ENCODE results near the gene ZNF526. TPM values are rescaled to one million over a fixed set of nuclear protein-coding genes. Genes with fewer than 3 reads are reported as not detected.

ZNF526 gene
- total RNA-seq, 4 donors from 2014 or later, result 3.9 to 9.8 (median 5.8) TPM

DNA sequence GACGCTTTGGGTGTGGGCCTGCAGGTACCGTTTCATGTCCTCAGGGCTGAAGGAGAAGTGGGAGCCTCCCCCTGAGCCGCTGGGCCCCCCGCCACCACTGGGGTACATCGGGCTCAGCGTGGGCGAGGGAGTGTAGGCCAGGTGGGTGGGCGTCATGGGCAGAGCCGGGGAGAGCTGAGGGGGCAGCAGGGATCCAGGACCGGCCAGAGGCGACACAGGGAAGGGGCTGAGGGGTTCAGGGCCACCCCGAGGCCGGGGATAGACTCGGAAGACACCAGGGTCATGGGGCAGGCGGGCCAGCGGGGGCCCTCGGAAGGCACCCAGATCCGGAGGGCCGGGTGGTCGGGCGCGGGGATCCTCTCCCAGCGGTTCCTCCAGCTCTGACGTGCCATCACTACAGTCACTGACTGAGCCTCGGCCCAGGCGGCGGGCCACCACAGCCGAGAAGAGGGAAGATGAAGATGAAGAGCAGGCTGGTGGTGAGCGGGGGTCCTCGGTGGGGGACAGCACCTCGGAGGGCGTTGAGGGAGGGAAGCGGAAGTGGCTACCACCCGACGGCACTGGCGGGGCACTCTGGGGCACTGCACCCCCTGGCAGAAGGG lies 29.1 kb downstream of the ZNF526 start:
- TF ChIP-seq, protein P1, sequence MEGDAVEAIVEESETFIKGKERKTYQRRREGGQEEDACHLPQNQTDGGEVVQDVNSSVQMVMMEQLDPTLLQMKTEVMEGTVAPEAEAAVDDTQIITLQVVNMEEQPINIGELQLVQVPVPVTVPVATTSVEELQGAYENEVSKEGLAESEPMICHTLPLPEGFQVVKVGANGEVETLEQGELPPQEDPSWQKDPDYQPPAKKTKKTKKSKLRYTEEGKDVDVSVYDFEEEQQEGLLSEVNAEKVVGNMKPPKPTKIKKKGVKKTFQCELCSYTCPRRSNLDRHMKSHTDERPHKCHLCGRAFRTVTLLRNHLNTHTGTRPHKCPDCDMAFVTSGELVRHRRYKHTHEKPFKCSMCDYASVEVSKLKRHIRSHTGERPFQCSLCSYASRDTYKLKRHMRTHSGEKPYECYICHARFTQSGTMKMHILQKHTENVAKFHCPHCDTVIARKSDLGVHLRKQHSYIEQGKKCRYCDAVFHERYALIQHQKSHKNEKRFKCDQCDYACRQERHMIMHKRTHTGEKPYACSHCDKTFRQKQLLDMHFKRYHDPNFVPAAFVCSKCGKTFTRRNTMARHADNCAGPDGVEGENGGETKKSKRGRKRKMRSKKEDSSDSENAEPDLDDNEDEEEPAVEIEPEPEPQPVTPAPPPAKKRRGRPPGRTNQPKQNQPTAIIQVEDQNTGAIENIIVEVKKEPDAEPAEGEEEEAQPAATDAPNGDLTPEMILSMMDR (IDR thresholded peaks at IDR 0.05; ENCODE audit: low read depth), result no peak

DNA sequence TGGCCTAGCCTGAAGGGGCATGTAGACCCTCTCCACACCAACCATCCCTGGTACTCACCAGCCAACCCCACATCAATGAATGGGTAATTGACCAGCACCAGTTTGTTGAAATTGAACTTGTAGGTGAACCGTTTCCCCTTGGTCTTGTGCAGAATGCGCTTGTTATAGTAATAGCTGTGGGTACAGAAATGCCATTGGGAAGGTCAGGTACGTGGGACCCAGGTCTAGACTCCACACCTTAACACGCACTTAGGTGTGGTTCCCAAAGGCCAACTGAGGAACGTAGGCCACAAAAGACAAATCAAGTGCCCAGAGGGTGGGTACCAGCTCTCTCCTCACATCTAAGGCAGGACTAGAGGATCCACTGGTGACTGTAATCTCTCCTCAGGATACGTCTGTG lies 29.7 kb downstream of the ZNF526 start:
- TF ChIP-seq, protein P1 (IDR thresholded peaks at IDR 0.05; ENCODE audit: low read depth), result no peak

DNA sequence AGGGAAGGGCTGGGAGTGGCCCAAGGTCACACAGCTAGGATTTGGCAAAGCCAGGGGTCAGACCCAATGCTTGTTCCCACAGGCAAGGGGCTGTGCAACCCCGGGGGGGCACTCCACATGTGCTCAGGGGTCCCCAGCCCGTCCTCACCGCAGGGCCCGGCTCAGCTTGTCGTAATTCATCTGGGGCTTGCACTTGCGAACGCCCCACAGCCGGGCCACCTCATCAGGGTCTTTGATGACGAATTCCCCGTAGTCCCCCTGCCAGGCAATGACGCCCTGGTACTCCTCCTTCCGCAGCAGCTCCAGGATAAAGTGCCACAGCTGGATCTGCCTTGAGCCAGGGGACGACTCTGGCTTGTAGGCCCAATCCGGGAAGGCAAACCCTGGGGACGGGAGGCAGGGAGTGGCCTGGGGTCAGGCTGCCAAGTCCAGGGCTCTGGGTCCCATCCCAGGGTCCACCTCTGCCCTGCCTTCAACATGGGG lies 30.1 kb downstream of the ZNF526 start:
- TF ChIP-seq, protein P1 (IDR thresholded peaks at IDR 0.05; ENCODE audit: low read depth), result no peak

DNA sequence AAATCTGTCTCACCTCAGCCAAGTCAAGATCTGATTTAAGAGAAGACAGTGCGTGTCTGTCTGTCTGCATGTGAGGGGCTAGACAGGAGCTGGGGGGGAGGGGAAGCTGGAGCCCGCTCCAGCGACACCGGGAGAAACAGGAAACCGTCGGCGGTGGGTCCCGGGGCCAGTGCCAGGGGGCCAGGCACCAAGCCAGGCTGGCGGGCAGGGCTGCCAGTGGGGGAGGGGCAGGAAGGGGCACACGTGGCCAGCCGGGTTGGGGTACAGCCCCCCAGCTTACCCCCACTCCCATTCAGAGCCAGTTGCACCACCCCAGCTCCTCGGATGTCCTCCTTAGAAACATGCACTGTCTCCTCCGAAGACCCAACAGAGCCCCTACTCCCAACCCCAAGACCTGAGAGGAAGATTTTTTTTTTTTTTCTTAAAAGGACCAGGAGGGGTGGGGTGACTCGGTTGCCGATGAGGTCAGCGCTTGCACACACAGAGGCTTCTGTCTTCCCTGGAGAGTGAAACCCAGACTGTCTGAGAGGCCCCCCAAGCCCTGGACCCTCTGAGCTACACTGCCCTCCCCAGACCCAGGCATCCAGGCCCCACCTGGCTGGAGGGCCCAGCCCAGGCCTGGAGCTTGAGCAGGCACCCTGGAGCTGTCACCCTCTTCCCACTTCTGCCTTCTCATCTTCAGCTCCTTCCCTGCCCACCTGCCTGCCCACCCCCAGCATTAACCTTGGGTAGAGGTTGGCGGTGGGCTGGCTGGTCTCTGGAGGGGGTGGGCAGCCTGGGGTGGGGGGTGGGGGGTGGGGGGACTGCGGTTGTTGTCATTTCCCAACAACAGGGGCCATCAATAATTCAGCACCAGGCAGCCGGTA lies 30.8 kb downstream of the ZNF526 start:
- TF ChIP-seq, protein P1 (IDR thresholded peaks at IDR 0.05; ENCODE audit: low read depth), result no peak

DNA sequence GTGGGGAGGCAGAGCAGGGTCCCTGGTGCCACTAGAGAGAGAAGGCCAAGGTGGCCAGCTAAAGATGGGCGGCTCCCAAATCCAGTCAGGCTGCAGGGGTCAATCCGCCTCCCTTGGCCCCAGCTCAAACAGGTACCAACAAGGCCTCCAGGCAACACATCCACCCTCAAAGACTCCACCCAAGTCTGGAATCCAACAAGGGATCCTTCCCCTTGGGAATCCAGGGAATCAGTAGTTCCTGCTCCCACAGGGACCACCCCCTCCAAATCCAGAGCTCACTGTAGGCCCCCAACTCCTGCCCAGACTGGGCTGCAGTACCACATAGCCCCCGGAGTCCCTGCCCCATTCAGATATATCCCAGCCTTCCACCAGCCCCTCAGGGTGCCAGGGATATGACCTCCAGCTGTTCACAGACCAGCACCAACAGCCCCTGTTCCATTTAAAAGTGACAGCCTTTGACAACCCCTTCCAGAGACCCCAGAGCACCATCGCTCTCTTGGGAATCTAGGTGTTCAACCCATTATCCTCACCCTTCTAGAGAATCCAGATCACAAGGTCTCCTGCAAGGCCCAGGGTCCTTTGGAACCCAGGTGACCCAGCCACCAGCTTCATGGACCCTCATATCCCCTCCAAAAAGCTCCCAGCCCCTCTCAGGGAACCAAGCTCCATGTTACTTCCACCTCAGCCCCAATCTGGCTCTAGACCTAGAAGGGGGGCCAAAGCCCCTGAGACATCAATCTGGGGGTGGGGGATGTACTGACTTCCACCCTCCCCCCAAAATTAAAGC lies 31.7 kb downstream of the ZNF526 start:
- TF ChIP-seq, protein P1 (IDR thresholded peaks at IDR 0.05; ENCODE audit: low read depth), result no peak

DNA sequence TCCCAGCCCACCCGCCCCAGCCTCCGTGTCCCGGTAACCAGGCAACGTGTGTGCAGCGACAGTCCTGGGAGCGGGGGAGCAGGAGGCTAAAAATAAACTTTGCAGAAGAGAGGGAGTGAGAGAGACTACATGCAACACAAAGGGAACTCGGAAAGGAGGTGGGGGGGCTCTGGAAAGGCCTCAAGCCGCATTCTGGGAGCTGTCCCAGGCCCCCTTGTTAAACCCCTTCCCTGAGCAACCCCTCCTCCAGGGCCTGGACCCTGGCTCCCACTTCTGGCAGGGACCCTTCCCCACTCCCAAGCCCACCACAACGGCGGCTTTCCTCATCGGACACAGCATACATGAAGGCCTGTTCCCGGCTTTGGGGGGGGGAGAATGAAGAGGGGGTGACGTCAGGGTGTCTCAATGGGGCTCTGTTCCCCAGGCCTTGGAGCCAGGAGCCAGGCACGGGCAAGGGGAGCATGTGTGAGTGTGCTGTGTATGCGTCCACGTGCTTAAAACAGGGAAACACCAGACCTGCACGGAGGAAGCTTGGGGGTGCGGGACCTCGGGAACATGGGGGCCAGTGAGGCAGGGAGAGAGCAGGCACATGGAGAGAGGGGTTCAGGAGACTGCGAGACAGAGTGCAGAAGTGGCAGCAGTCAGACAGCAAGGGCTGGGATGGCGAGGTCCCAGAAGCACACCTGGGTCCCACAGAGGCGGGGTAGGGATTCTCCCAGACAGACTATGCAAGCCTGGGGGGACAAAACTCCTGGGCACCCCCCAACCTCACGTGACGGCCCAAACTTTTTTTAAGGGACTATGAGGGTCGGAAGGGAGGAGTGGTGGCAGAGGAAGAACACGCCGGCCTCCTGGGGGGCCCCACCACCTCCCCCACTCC lies 32.5 kb downstream of the ZNF526 start:
- TF ChIP-seq, protein P1 (IDR thresholded peaks at IDR 0.05; ENCODE audit: low read depth), result no peak

Measured in subcutaneous adipose tissue (tissue), 4 donors.